ENCODE results near the gene PFDN4. TPM values are rescaled to one million over a fixed set of nuclear protein-coding genes. Genes with fewer than 3 reads are reported as not detected.

Gene PFDN4
- total RNA-seq, 2 donors from 2014 or later = 48.9 to 49.1 TPM

GRCh38 chr20:54199721-54200176 is 8.1 kb upstream of the PFDN4 start:
- peak; percentile 55 to 63 for ATAC-seq (replicated peaks in 1 of 2)
- no peaks in the 10 kb centered on the region for H3K27me3 Mint-ChIP-seq (ENCODE audit: low read depth)

DNA sequence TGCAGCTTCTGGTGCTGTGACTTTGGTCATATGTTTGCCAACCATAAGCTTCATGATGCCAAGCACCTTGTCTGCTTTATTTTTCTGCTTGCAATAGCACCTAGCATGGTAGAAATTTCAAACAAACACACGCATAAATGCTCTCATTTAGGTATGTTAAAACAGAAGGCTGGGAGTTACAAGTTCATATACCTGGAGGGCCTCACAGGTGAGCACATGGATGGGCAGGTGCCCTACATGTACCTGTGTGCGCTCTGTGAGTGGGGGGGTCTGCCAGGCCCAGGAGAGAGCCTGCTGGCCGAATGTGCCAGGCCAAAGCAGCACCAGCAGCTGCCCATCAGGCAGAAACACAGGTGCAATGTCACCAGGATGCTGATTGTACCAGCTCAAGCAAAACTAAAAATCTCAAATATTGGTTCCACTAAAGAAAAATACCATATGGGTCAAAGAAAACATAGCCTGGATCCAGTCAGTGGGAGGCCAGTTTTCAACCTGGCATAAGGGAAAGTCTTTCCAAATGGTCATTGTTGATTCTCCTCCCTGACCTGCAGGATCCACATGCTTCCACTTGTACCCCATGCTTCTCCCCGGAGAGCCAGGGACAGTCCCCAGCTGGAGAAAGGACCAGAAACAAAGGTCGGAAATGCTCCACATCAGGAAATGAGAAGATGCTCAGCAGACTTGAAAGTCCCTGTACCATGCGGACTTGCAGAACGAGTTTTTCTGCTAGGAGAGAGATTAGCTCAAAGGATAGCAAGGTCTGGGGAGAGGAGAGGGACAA is 7.2 kb upstream of the PFDN4 start:
- no peak overlapping the region for H3K4me3 Mint-ChIP-seq
- H3K4me1 Mint-ChIP-seq (ENCODE audit: low read depth) = peaks cover 7% of the 10 kb centered on the region
- ATAC-seq (replicated peaks in 1 of 2) (no peak), DNase-seq (no peak)
- no peaks in the 10 kb centered on the region for H3K27me3 Mint-ChIP-seq (ENCODE audit: low read depth)
- no peak overlapping the region for H3K27ac Mint-ChIP-seq
- H3K36me3 Mint-ChIP-seq (ENCODE audit: insufficient read depth in 2 of 2) = no peaks in the 10 kb centered on the region
- no peaks in the 10 kb centered on the region for H3K9me3 Mint-ChIP-seq

More at GRCh38 chr20:54199721-54200176, 8.1 kb upstream of the PFDN4 start:
- Mint-ChIP-seq H3K27ac (no peak overlapping the region), H3K9me3 (no peaks in the 10 kb centered on the region), H3K36me3 (ENCODE audit: insufficient read depth in 2 of 2) (no peaks in the 10 kb centered on the region), H3K4me3 (no peak overlapping the region), H3K4me1 (ENCODE audit: low read depth) (no peaks in the 10 kb centered on the region)
- peak; percentile 68 to 72 for DNase-seq

DNA sequence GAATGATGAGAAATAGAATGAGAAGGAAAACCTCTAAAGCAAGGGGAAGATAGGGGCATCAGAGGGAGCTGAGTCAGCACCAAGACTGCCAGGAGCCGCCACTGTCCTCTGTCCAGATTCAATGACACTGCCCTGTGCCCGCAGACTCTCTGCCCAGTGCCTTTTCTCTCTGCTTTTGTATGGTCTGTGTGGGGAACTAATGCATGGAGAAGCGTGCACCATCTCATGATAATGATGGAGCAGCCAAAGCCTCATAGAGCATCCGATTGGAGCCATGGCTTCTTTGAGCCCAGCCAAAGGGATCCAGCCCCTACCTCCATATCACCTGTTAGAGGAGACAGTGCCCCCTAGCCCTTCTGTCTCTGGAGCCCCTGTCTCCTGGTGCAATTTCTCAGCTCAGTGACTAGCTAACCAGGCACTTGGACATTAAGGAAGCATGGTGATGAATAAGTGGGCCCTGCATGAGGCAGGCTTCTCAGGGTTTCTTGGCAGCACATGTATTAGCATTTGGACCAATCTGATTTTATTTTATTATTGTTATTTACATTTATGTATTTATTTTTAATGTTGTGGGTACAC is 6.5 kb upstream of the PFDN4 start:
- H3K4me3 Mint-ChIP-seq = no peak overlapping the region
- no peaks in the 10 kb centered on the region for H3K36me3 Mint-ChIP-seq (ENCODE audit: insufficient read depth in 2 of 2)
- no peak overlapping the region for H3K27ac Mint-ChIP-seq
- DNase-seq (no peak), ATAC-seq (replicated peaks in 1 of 2) (no peak)
- no peaks in the 10 kb centered on the region for H3K9me3 Mint-ChIP-seq
- peaks cover 14% of the 10 kb centered on the region for H3K4me1 Mint-ChIP-seq (ENCODE audit: low read depth)
- H3K27me3 Mint-ChIP-seq (ENCODE audit: low read depth) = no peaks in the 10 kb centered on the region

DNA sequence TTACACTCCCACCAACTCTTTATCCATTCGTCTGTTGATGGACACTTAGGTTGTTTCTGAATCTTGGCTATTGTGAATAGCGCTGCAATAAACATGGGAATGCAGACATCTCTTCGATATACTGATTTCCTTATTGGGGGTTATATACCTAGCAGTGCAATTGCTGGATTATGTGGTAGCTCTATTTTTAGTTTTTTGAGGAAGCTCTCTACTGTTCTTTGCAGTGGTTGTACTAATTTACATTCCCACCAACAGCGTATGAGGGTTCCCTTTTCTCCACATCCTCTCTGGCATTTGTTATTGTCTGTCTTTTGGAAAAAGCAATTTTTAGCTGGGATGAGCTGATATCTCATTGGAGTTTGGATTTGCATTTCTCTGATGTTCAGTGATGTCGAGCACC is 4.6 kb upstream of the PFDN4 start:
- Mint-ChIP-seq H3K4me3 (no peak overlapping the region), H3K27ac (no peak overlapping the region), H3K36me3 (ENCODE audit: insufficient read depth in 2 of 2) (no peaks in the 10 kb centered on the region), H3K27me3 (ENCODE audit: low read depth) (no peaks in the 10 kb centered on the region), H3K4me1 (ENCODE audit: low read depth) (peaks cover 14% of the 10 kb centered on the region), H3K9me3 (no peaks in the 10 kb centered on the region)
- no peak for ATAC-seq (replicated peaks in 1 of 2)
- no peak for DNase-seq

- Mint-ChIP-seq H3K9me3 (no peaks in the 10 kb centered on the region), H3K4me3 (no peak overlapping the region), H3K27ac (no peak overlapping the region), H3K36me3 (ENCODE audit: insufficient read depth in 2 of 2) (no peaks in the 10 kb centered on the region), H3K27me3 (ENCODE audit: low read depth) (no peaks in the 10 kb centered on the region), H3K4me1 (ENCODE audit: low read depth) (peaks cover 20% of the 10 kb centered on the region)
- ATAC-seq (replicated peaks in 1 of 2) = no peak
- no peak for DNase-seq
These were observed 3.8 kb upstream of the PFDN4 start for GRCh38 chr20:54204063-54204462.

DNA sequence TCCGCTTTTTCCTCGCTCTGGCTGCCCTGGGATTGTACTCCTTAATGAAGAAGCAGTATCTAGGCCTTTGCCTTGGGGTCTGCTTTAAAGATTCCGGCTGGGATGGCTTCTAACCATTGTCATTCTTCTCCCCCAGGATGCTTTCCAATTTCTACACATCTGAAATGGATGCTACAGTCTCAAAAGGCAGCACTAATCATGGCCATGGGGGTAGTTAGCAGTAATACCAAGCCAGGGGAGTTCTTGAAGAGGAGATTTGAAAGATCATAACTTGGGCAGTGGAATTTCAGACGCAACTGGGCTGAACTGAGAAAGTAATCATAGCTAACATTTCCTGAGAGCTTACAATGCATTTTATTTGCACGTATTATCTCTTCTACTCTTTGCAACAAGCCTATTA is 3.4 kb upstream of the PFDN4 start:
- no peak overlapping the region for H3K4me3 Mint-ChIP-seq
- no peaks in the 10 kb centered on the region for H3K9me3 Mint-ChIP-seq
- ATAC-seq (replicated peaks in 1 of 2) = no peak
- H3K27ac Mint-ChIP-seq = no peak overlapping the region
- no peaks in the 10 kb centered on the region for H3K27me3 Mint-ChIP-seq (ENCODE audit: low read depth)
- no peaks in the 10 kb centered on the region for H3K36me3 Mint-ChIP-seq (ENCODE audit: insufficient read depth in 2 of 2)
- H3K4me1 Mint-ChIP-seq (ENCODE audit: low read depth) = peaks cover 24% of the 10 kb centered on the region
- DNase-seq = no peak

- Mint-ChIP-seq H3K4me1 (ENCODE audit: low read depth) (peaks cover 31% of the 10 kb centered on the region), H3K4me3 (no peak overlapping the region), H3K36me3 (ENCODE audit: insufficient read depth in 2 of 2) (no peaks in the 10 kb centered on the region), H3K9me3 (no peaks in the 10 kb centered on the region), H3K27me3 (ENCODE audit: low read depth) (no peaks in the 10 kb centered on the region), H3K27ac (peak overlapping the region; percentile 49)
- peak in 1 of 2 donors; percentile 10 for DNase-seq
- no peak for ATAC-seq (replicated peaks in 1 of 2)
These were observed 2.4 kb upstream of the PFDN4 start for GRCh38 chr20:54205450-54205849.

- peak overlapping the region; percentile 29 for H3K27ac Mint-ChIP-seq
- H3K27me3 Mint-ChIP-seq (ENCODE audit: low read depth) = no peaks in the 10 kb centered on the region
- H3K4me1 Mint-ChIP-seq (ENCODE audit: low read depth) = peaks cover 43% of the 10 kb centered on the region
- DNase-seq (no peak), ATAC-seq (replicated peaks in 1 of 2) (no peak)
- no peaks in the 10 kb centered on the region for H3K36me3 Mint-ChIP-seq (ENCODE audit: insufficient read depth in 2 of 2)
- H3K9me3 Mint-ChIP-seq = no peaks in the 10 kb centered on the region
- H3K4me3 Mint-ChIP-seq = peak overlapping the region; percentile 93 to 95
These were observed 689 bp upstream of the PFDN4 start for GRCh38 chr20:54207053-54207742.

- H3K9me3 Mint-ChIP-seq = no peaks in the 10 kb centered on the region
- DNase-seq (no peak), ATAC-seq (replicated peaks in 1 of 2) (peak; percentile 12 to 20)
- peak overlapping the region; percentile 99 for H3K27ac Mint-ChIP-seq
- H3K36me3 Mint-ChIP-seq (ENCODE audit: insufficient read depth in 2 of 2) = no peaks in the 10 kb centered on the region
- peak overlapping the region; percentile 80 to 97 for H3K4me3 Mint-ChIP-seq
- peaks cover 49% of the 10 kb centered on the region for H3K4me1 Mint-ChIP-seq (ENCODE audit: low read depth)
- no peaks in the 10 kb centered on the region for H3K27me3 Mint-ChIP-seq (ENCODE audit: low read depth)
These were observed 775 bp downstream of the PFDN4 start for GRCh38 chr20:54208548-54209176.

GRCh38 chr20:54209216-54209813 is 1.4 kb downstream of the PFDN4 start:
- Mint-ChIP-seq H3K9me3 (no peaks in the 10 kb centered on the region), H3K27ac (peak overlapping the region; percentile 99), H3K27me3 (ENCODE audit: low read depth) (no peaks in the 10 kb centered on the region), H3K4me1 (ENCODE audit: low read depth) (peaks cover 49% of the 10 kb centered on the region), H3K36me3 (ENCODE audit: insufficient read depth in 2 of 2) (no peaks in the 10 kb centered on the region), H3K4me3 (peak overlapping the region; percentile 80 to 97)
- no peak for ATAC-seq (replicated peaks in 1 of 2)
- no peak for DNase-seq

DNA sequence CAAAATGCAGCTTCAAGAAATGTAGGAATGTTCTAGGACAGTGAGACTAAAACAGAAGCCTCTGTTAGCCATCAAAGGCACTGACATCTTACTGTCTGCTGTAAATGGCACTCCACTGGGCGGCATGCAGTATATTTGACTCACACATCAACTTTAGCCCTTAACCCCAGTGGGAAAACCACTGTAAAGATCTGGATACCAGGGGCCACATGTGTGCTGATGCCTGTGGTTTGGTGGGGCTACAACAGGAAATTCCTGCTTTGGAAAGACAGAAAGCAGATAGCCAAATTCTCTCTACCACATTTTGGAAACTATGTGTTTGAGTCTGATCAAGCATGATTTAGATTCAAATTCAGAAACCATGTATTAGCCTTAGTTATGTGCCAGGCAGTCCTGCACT is 4.3 kb downstream of the PFDN4 start:
- H3K4me3 Mint-ChIP-seq = no peak overlapping the region
- no peak for ATAC-seq (replicated peaks in 1 of 2)
- no peak overlapping the region for H3K27ac Mint-ChIP-seq
- no peak for DNase-seq
- H3K4me1 Mint-ChIP-seq (ENCODE audit: low read depth) = peaks cover 34% of the 10 kb centered on the region
- H3K9me3 Mint-ChIP-seq = no peaks in the 10 kb centered on the region
- no peaks in the 10 kb centered on the region for H3K27me3 Mint-ChIP-seq (ENCODE audit: low read depth)
- H3K36me3 Mint-ChIP-seq (ENCODE audit: insufficient read depth in 2 of 2) = peaks cover 0 to 6% of the 10 kb centered on the region in 2 donors

DNA sequence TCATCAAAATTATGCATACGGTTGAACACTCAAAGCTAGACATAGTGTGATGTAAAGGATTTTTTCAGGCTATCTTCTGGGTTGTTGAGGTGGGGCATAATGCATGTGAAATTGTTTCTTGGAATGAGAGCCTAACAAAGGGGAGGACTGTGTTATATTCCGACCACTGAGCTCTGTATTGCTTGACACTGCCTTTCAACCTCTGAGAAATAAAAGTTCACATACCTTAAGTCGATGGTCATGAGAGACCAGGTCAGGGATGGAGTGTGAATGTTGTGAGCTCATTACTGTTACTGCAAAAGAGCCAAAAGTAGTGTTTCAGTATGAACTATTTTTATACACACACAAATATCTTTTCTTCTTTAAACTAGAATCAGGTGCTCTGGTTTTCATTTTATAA is 5.0 kb downstream of the PFDN4 start:
- Mint-ChIP-seq H3K9me3 (no peaks in the 10 kb centered on the region), H3K27me3 (ENCODE audit: low read depth) (no peaks in the 10 kb centered on the region), H3K4me1 (ENCODE audit: low read depth) (peaks cover 34% of the 10 kb centered on the region), H3K36me3 (ENCODE audit: insufficient read depth in 2 of 2) (peaks cover 0 to 6% of the 10 kb centered on the region in 2 donors), H3K4me3 (no peak overlapping the region), H3K27ac (no peak overlapping the region)
- DNase-seq = no peak
- ATAC-seq (replicated peaks in 1 of 2) = no peak

- H3K4me1 Mint-ChIP-seq (ENCODE audit: low read depth) = peaks cover 24% of the 10 kb centered on the region
- H3K4me3 Mint-ChIP-seq = no peak overlapping the region
- DNase-seq (no peak), ATAC-seq (replicated peaks in 1 of 2) (no peak)
- H3K27me3 Mint-ChIP-seq (ENCODE audit: low read depth) = no peaks in the 10 kb centered on the region
- H3K36me3 Mint-ChIP-seq (ENCODE audit: insufficient read depth in 2 of 2) = peaks cover 0 to 6% of the 10 kb centered on the region in 2 donors
- no peak overlapping the region for H3K27ac Mint-ChIP-seq
- H3K9me3 Mint-ChIP-seq = no peaks in the 10 kb centered on the region
These were observed 6.7 kb downstream of the PFDN4 start for GRCh38 chr20:54214566-54214965.

Measured in activated T-cell treated with anti-CD3 and anti-CD28 coated beads, Interleukin-2, amount 50 U/mL, for 72 hours (primary cell).